Epithelial cell of proximal tubule (primary cell): ENCODE results near the gene TUB. TPM values are rescaled to one million over a fixed set of nuclear protein-coding genes. Genes with fewer than 3 reads are reported as not detected.

Source experiments
- DNase-seq: peaks from one replicate; pipeline ENCODE4 v3.0.0-alpha.2; 2011; ENCODE audit warnings: low read depth
- H3K4me3 ChIP-seq: 2 replicates; pipeline ENCODE4 v1.5.1; 2011; ENCODE audit warnings: low read depth, mild to moderate bottlenecking, low read length
- total RNA-seq: library from RNA; depleted of rRNA; stranded (reverse); fragments of >200 nt; gene quantifications from 2 replicates; pipeline ENCODE4 v1.2.3, GENCODE V29; 2015
- TF ChIP-seq, protein P1 (sequence below): conservative IDR thresholded peaks from 2 replicates; pipeline ENCODE4 v1.5.1; 2012; ENCODE audit warnings: low read depth, mild to moderate bottlenecking, low read length

Gene TUB
- total RNA-seq, 1 donor from 2014 or later = 3.2 TPM

DNA sequence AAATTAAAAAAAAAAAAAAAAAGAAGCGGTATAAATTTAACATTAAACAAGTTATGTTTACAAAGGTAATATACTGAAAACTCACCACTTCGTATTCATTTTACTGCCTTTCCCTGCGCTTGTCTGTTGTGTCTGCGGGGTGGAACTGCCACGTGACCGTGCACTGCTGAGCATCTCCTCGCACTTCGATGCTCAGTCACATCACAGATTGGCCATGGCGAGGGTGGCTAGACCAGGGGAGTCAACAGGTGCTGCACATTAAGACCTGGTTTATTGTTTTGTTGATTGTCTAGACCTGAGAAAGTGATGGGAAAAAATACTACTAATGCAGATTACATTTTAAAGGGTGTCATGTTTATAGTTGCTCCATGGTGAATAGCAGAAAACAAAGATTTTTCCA is 22.8 kb upstream of the TUB start:
- TF ChIP-seq, protein P1, sequence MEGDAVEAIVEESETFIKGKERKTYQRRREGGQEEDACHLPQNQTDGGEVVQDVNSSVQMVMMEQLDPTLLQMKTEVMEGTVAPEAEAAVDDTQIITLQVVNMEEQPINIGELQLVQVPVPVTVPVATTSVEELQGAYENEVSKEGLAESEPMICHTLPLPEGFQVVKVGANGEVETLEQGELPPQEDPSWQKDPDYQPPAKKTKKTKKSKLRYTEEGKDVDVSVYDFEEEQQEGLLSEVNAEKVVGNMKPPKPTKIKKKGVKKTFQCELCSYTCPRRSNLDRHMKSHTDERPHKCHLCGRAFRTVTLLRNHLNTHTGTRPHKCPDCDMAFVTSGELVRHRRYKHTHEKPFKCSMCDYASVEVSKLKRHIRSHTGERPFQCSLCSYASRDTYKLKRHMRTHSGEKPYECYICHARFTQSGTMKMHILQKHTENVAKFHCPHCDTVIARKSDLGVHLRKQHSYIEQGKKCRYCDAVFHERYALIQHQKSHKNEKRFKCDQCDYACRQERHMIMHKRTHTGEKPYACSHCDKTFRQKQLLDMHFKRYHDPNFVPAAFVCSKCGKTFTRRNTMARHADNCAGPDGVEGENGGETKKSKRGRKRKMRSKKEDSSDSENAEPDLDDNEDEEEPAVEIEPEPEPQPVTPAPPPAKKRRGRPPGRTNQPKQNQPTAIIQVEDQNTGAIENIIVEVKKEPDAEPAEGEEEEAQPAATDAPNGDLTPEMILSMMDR = no peak
- DNase-seq = no peak
- H3K4me3 ChIP-seq = no peak overlapping the region

DNA sequence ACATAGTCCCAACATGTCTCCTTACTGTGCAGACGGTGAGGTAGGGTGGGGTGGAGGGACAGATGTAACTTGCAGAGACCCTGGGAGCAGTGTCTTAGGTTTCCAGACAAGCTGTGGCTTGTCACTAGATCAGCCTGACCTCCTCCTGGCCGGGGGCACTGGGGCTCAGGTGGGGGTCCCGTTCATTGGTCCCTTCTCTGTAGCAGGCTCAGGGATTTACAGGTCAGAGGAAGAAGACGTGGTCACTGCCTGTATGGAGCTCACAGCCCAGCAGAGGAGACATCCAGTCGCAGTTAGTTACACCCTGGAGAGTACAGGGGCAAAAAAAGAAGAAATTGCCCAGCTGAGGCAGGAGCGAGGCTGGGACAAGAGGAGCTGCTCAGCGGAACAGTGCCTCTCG is 22.0 kb upstream of the TUB start:
- no peak for DNase-seq
- no peak overlapping the region for H3K4me3 ChIP-seq
- TF ChIP-seq, protein P1 = no peak

DNA sequence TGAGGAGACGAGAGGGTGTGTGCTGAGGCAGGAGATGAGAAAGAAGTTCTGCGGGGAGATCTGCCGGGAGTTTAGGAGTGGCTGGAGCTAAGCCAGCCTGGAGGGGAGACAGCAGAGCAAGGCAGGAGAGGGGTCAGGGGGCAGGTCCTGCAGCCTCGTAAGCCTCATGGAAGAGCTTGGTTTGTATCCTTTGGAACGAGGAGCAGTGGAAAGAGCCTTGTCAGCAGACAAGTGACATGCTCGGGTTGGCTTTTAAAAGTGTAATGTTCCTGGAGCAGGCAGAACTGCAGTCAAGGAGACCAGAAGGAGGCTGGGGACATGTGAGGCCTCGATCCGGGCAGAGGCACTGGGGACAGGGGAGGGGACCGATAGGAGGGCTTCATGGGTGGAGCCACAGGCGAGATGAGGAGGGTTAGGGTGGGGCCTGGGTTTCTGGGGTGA is 21.4 kb upstream of the TUB start:
- H3K4me3 ChIP-seq = no peak overlapping the region
- DNase-seq = no peak
- TF ChIP-seq, protein P1 = no peak

DNA sequence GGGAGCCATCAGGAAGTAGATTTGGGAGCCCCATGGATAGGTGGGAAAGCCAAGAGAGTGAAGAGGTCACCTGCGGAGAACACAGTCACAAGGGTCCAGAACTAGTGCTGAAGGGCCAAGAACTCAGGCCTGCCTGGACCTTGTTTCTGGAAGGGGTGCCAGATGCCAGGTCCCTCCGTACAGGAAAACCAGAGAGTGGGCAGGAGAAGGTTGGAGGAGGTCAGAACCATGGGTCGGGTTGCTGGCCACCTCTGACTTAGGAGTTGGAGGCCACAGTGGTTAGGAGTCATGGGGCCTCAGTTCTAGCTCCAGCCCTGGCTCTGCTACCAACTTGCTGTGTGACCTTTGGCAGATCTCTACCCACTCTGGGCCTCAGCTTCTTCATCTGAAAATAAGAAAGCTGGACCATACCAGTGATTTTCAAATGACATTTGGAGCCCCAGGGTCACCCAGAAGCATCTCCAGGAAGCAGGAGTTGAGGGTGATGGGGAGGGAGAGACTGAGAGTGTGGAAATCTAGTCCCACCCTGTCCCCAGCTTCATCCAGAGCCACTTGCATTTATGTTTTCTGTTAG is 20.8 kb upstream of the TUB start:
- no peak for DNase-seq
- no peak overlapping the region for H3K4me3 ChIP-seq
- TF ChIP-seq, protein P1 = no peak

DNA sequence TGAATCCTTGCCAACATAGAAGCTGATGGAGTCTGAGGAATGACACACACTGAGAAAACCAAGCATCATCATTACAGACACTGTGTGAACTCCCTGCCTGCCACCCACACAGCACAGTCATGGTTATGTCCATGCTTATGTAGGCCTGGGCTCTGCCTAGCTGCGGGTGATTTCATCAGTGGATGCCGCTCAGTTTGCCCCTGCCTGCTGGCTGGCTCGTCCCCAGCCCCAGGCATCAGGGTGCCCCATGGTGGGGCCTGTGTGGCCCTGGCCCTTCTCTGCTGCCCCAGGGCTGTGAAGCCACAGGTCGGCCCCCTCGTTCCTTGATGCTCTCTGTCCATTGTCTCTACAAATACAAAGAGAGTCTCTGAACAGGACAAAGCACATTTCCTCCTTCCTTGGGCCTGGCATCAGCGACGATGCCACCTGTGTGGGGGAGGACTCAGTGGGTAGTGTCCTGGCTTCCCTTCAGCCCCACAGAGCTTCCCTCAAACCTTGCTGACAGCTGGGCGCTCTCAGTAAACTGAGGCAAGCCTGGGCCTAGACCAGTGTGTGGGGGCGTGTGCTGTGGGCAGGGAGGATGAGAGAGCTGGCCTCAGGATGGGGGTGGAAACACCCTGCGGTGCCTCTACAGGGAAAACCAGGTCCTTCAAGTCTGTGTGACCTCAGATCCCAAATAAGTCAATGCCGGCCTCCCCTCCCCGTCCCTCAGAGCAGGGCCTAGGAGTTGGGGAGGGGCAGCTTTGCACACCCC is 20.0 kb upstream of the TUB start:
- TF ChIP-seq, protein P1 = no peak
- no peak for DNase-seq
- H3K4me3 ChIP-seq = no peak overlapping the region

DNA sequence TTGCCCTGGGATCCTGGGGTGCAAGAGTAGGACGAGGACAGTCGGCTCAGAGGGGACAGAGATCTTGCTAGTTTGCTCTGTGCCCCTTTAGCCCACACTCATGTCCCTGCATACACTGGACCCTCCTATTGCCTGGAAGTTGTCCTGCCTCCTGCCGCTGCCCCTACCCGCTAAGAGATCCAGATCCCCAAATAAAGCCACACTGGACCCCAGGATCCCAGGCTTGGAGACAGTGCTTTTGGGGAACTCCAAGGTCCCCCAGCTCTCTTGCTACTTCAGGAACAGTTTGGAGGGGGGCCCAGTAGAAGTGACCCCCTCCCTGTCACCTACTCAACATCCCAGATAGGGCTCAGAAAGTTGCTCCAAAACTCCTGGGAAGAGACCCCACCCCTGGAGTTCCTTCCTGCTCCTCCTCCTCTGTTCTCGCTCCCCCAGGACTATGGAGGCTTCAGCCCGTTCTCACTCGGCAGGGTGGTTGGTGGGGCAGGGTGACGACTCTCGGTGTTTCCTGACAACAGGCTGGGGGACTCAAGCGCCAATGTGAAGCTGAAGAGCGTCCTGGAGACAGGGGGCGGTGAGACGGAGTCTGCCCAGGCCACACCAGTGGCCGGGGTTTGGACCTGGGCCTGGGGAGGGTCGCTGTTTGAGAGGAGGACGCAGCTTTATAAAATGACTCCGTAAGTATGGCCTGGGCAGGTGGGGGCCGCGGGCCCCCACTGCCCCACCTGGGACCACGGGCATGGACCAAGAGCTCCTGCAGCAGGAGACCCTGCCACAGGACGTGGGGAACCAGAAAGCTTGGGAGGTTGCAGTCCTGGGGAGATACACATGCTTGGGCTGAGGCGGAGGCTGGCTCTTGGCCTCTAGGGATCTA is 19.2 kb upstream of the TUB start:
- DNase-seq = no peak
- no peak overlapping the region for H3K4me3 ChIP-seq
- TF ChIP-seq, protein P1 = no peak
